Ovary (tissue), 9 donors: ENCODE measurements around the gene CILP2. TPM values are rescaled to one million over a fixed set of nuclear protein-coding genes. Genes with fewer than 3 reads are reported as not detected.

Experiments
- DNase-seq, 5 donors: peaks; one replicate each; pipeline ENCODE4 v3.0.0-alpha.2; 2019 to 2020
- H3K27ac ChIP-seq, 2 donors: fragments of 200-600 bp; one replicate each; pipeline versions ENCODE4 v1.5.1 to v1.8.0; 2019 to 2022
- H3K27me3 ChIP-seq: fragments of 200-600 bp; one replicate; pipeline ENCODE4 v1.8.0; 2022
- H3K36me3 ChIP-seq: fragments of 200-600 bp; sonication (generic); one replicate; pipeline ENCODE4 v1.5.1; 2019
- H3K4me1 ChIP-seq: one replicate; pipeline ENCODE4 v1.8.1; 2013; ENCODE audit warnings: mild to moderate bottlenecking, moderate library complexity; ENCODE audit not compliant: insufficient read depth
- H3K4me3 ChIP-seq: fragments of 200-600 bp; sonication (generic); one replicate; pipeline ENCODE4 v1.5.1; 2017
- H3K9me3 ChIP-seq, 2 donors: fragments of 200-600 bp in 1 of 2; sonication (generic) in 1 of 2; one replicate each; pipeline versions ENCODE4 v1.5.1 to v1.8.1; 2013 to 2019; ENCODE audit warnings: mild to moderate bottlenecking in 1 of 2, moderate library complexity in 1 of 2
- EP300 ChIP-seq: sonication (generic); formaldehyde crosslinking; IDR thresholded peaks from one replicate; pipeline ENCODE4 v1.6.1; 2017; ENCODE audit warnings: antibody characterized with exemption
- POLR2A ChIP-seq: fragments of 450-650 bp; IDR thresholded peaks from one replicate; pipeline ENCODE4 v1.6.1; 2017; ENCODE audit warnings: antibody characterized with exemption, mild to moderate bottlenecking, moderate library complexity
- WGBS, 3 donors: extraction: QIAGEN DNeasy Blood & Tissue Kit in 1 of 3; methylation state at CpG; one replicate each; pipeline versions ENCODE4 v1.1.5 to v1.1.7; 2013 to 2017; 5-methylcytosine and 5-hydroxymethylcytosine counted together
- intact Hi-C, 4 donors: fragments of 100-400 bp; cut with DNase I; formaldehyde crosslinking; loops; one replicate each; pipeline versions ENCODE4 v1.11.0 to v1.15.1; 2022 to 2023
- polyA plus RNA-seq, 2 donors: library from polyadenylated mRNA; stranded (reverse); fragments of 200-250 nt in 1 of 2; fragments of 350-450 nt in 1 of 2; fragmentation: Illumina TruSeq in 1 of 2; extraction: RNeasy Lipid Tissue Mini Kit (QIAGEN cat#74804) in 1 of 2; gene quantifications; one replicate each; pipeline ENCODE4 v1.2.3, GENCODE V29; 2013 to 2014
- total RNA-seq, 7 donors: library from RNA; depleted of rRNA in 2 of 7; stranded (reverse); fragments of >200 nt in 2 of 7; fragmentation: NEBNext Ultra II Directional in 3 of 7; extraction: Animal tissue kit (Norgen Biotek cat#: 25700) in 3 of 7; gene quantifications; one replicate each; pipeline versions ENCODE4 v1.1.0 to v1.2.4, GENCODE V29; 2016 to 2023
- TF ChIP-seq, protein P1 (sequence below), 3 donors: fragments of 450-650 bp in 2 of 3; fragments of 200-600 bp in 1 of 3; IDR thresholded peaks; one replicate each; pipeline versions ENCODE4 v1.5.1 to v1.8.0; 2016 to 2022; ENCODE audit warnings: antibody characterized with exemption in 3 of 3, mild to moderate bottlenecking in 1 of 3
- donor health status: DM: no; HTN: no; CAD: no; lungs with moderate emphysema.
- donor health status: DM: no; HTN: no; CAD: no.
- donor health status: Bipolar disorder and iron deficiency.
- donor health status: DM: yes; HTN: yes; CAD: no.
- donor health status: DM: no; HTN: no; CAD: no.
- donor health status: DM: yes; HTN: yes; CAD: no.

Gene CILP2
- total and polyA plus RNA-seq, 9 donors = 0.28 to 9.7 (median 1.0) TPM

DNA sequence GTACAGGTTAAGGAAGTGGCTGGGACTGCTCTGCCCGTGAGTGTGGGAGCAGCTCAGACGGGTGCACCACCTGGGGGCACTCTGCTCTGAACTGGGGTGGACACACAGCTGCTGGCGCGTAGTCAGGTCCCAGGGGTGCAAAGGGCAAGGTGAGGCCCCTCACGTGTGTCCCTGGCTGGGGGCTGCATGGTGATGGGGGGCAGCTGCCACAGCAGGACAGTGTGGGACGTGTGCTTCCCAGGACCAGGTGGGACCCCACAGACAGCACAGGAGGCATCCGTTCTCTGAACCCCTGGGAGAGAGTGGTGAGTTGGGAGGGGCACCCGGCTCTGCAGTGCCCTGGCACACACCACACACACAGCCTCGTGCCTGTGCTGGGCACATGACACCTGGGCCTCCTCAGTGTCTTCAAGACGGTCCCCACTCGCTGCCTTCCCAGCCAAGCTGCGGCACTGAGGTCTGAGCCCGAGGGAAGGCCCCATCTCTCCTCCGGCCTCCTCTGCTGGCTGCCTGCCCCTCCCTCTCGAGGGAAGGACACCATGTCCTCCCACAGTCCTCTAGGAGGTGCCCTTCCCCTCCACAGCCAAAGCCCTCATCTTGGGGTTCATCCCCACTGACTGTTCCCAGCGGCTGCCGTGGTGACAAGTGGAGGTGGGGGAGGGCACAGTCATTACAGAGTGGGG, 24.7 kb downstream of the CILP2 start:
- Histone ChIP-seq H3K27ac (no peak overlapping the region), H3K9me3 (no peaks in the 10 kb centered on the region), H3K36me3 (no peaks in the 10 kb centered on the region), H3K4me1 (no peaks in the 10 kb centered on the region), H3K27me3 (no peaks in the 10 kb centered on the region), H3K4me3 (no peak overlapping the region)
- TF ChIP-seq POLR2A = no peak
- no peak for TF ChIP-seq EP300
- TF ChIP-seq, protein P1, sequence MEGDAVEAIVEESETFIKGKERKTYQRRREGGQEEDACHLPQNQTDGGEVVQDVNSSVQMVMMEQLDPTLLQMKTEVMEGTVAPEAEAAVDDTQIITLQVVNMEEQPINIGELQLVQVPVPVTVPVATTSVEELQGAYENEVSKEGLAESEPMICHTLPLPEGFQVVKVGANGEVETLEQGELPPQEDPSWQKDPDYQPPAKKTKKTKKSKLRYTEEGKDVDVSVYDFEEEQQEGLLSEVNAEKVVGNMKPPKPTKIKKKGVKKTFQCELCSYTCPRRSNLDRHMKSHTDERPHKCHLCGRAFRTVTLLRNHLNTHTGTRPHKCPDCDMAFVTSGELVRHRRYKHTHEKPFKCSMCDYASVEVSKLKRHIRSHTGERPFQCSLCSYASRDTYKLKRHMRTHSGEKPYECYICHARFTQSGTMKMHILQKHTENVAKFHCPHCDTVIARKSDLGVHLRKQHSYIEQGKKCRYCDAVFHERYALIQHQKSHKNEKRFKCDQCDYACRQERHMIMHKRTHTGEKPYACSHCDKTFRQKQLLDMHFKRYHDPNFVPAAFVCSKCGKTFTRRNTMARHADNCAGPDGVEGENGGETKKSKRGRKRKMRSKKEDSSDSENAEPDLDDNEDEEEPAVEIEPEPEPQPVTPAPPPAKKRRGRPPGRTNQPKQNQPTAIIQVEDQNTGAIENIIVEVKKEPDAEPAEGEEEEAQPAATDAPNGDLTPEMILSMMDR (IDR thresholded peaks at IDR 0.05) = no peak
- 73 to 77% (median 76%) methylated on average over 16 to 17 of the region's 17 CpGs for WGBS, 3 donors
- no peak for DNase-seq
- intact Hi-C loops = no loop called here

DNA sequence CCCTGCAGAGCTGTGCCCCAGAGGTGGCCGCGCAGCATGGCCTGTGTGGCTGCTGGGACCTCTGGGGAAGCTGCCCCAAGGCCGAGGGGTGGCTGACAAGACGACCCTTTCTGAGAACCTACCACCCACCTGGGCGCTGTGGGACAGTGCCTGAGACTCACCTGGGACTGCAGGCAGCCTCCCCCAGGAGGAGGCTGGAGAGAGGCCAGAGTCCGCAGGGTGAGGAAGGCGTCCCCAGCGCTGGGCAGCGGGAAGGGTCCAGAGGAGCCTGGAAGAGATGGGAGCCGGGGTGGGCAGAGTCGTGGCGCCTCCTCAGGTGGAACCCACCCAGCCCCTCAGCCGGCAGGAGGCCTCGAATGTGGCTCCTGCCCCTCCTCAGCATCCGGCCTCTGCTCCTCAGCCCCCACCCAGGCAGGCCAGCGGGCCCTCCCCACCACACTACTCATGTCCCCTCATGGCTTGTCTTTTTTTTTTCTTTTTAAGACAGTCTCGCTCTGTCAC, 25.3 kb downstream of the CILP2 start:
- intact Hi-C loops = no loop called here
- H3K36me3 ChIP-seq = no peaks in the 10 kb centered on the region
- 90 to 94% (median 92%) methylated on average over 17 of the region's 17 CpGs for WGBS, 3 donors

DNA sequence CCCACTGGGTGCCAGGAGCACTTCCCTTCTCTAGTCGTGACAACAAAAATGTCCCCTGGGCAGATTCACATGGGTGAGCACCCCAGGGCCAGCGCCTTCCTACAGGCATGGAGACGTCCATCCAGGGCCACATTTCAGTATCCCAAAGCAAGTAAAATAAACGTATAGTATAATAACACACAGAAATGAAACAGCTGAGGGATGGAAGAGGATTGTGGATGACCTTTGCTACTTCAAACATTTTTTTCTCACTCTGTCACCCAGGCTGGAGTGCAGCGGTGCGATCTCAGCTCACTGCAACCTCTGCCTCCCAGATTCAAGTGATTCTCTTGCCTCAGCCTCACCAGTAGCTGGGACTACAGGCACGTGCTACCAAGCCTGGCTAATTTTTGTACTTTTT, 28.2 kb downstream of the CILP2 start:
- Histone ChIP-seq H3K27ac (no peak overlapping the region), H3K36me3 (no peaks in the 10 kb centered on the region), H3K4me1 (no peaks in the 10 kb centered on the region), H3K9me3 (no peaks in the 10 kb centered on the region), H3K4me3 (no peak overlapping the region), H3K27me3 (no peaks in the 10 kb centered on the region)
- intact Hi-C loops = no loop called here
- TF ChIP-seq POLR2A (no peak), EP300 (no peak)
- TF ChIP-seq, protein P1 (IDR thresholded peaks at IDR 0.05) = no peak
- WGBS, 3 donors = 69 to 83% (median 75%) methylated on average over 7 of the region's 7 CpGs
- no peak for DNase-seq

More for the DNA sequence above, 25.3 kb downstream of the CILP2 start:
- DNase-seq = no peak
- Histone ChIP-seq H3K4me1 (no peaks in the 10 kb centered on the region), H3K27ac (no peak overlapping the region), H3K9me3 (no peaks in the 10 kb centered on the region), H3K4me3 (no peak overlapping the region), H3K27me3 (no peaks in the 10 kb centered on the region)
- no peak for TF ChIP-seq POLR2A
- TF ChIP-seq, protein P1 (IDR thresholded peaks at IDR 0.05) = no peak
- no peak for TF ChIP-seq EP300

DNA sequence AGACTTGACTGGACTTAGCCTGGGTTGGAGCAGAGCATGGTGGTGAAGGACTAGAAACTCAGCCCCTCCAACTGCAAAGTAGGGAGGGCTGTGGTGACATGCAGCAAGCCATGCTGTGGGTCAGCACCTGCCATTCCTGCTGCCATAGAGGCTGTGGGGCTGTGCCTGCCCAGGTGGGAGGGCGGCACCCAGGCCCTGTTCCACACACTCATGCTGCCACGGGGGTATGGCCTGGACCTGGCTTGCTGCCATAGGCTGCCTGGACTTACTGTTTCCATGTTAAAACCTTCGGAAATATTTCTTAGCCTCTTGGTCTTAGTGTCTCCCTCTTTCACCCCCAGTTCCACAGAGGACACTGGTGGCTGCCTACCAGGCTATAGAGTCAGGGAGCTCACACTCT, 29.3 kb downstream of the CILP2 start:
- 79 to 87% (median 86%) methylated on average over 3 of the region's 3 CpGs for WGBS, 3 donors
- intact Hi-C loops = no loop called here
- no peak for DNase-seq
- Histone ChIP-seq H3K9me3 (no peaks in the 10 kb centered on the region), H3K4me1 (no peaks in the 10 kb centered on the region), H3K4me3 (no peak overlapping the region), H3K27ac (no peak overlapping the region), H3K36me3 (no peaks in the 10 kb centered on the region), H3K27me3 (no peaks in the 10 kb centered on the region)
- TF ChIP-seq EP300 (no peak), POLR2A (no peak)
- TF ChIP-seq, protein P1 (IDR thresholded peaks at IDR 0.05) = no peak
